Lower lobe of right lung (tissue), 2 donors: ENCODE results near the gene GYG1. TPM values are rescaled to one million over a fixed set of nuclear protein-coding genes. Genes with fewer than 3 reads are reported as not detected.

Experiments
- ATAC-seq, 2 donors: fragments of 200-7000 bp; cut with Tn5 transposase; one replicate each; pipeline ENCODE4 v1.9.1; 2020 to 2022; ENCODE audit warnings: mild to moderate bottlenecking in 2 of 2, moderate library complexity in 2 of 2
- DNase-seq: peaks from one replicate; pipeline ENCODE4 v3.0.0-alpha.2; 2020
- H3K27ac ChIP-seq: fragments of 200-600 bp; one replicate; pipeline ENCODE4 v1.8.0; 2022
- H3K27me3 ChIP-seq: fragments of 200-600 bp; one replicate; pipeline ENCODE4 v1.8.0; 2022; ENCODE audit warnings: low read depth
- H3K36me3 ChIP-seq: fragments of 200-600 bp; one replicate; pipeline ENCODE4 v1.8.0; 2022; ENCODE audit warnings: mild to moderate bottlenecking
- H3K4me1 ChIP-seq: fragments of 200-600 bp; one replicate; pipeline ENCODE4 v1.8.0; 2022
- H3K4me3 ChIP-seq: fragments of 200-600 bp; one replicate; pipeline ENCODE4 v1.8.0; 2022; ENCODE audit warnings: mild to moderate bottlenecking
- H3K9me3 ChIP-seq: fragments of 200-600 bp; one replicate; pipeline ENCODE4 v1.8.0; 2022
- CTCF ChIP-seq: fragments of 200-600 bp; IDR thresholded peaks from one replicate; pipeline ENCODE4 v1.8.0; 2022; ENCODE audit warnings: antibody characterized with exemption, mild to moderate bottlenecking
- intact Hi-C: fragments of 100-400 bp; cut with DNase I; formaldehyde crosslinking; loops from one replicate; pipeline ENCODE4 v1.11.0; 2022
- total RNA-seq: library from RNA; stranded (reverse); fragmentation: NEBNext Ultra II Directional; extraction: Animal tissue kit (Norgen Biotek cat#: 25700); gene quantifications from one replicate; pipeline ENCODE4 v1.2.1, GENCODE V29; 2021
- donor health status: DM: no; HTN: yes; CAD: no; lungs with severe emphysema.

Gene GYG1
- total RNA-seq, 1 donor from 2014 or later: 51.3 TPM

DNA sequence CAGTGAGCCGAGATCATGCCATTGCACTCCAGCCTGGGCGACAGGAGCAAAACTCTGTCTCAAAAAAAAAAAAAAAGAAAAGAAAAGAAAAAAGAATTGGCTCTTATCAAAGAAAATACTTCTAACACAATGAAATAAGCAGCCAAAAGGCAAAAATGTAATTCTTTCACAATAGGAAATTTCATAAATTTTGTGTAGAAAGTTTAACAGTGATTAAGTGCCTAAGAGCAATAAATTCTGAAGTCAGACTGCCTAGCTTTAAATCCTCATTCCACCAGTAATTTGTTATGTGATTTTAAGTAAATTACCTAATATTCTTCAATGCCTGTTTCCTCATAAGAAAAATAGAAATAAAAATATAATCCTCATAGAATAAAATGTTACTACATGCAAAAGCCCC, 70.4 kb downstream of the GYG1 start:
- Histone ChIP-seq H3K36me3 (peaks cover 37% of the 10 kb centered on the region), H3K27ac (no peak overlapping the region), H3K4me1 (no peaks in the 10 kb centered on the region), H3K4me3 (no peak overlapping the region), H3K27me3 (no peaks in the 10 kb centered on the region), H3K9me3 (no peaks in the 10 kb centered on the region)
- no peak for ATAC-seq
- DNase-seq: no peak
- intact Hi-C loops: no loop called here
- TF ChIP-seq CTCF: no peak

- H3K9me3 ChIP-seq: no peaks in the 10 kb centered on the region
- H3K4me3 ChIP-seq: no peak overlapping the region
- DNase-seq (no peak), ATAC-seq (no peak)
- H3K27ac ChIP-seq: no peak overlapping the region
- H3K27me3 ChIP-seq: no peaks in the 10 kb centered on the region
- peaks cover 40% of the 10 kb centered on the region for H3K36me3 ChIP-seq
- intact Hi-C loops: no loop called here
- no peaks in the 10 kb centered on the region for H3K4me1 ChIP-seq
- no peak for TF ChIP-seq CTCF
These were observed 76.5 kb downstream of the GYG1 start for GRCh38 chr3:149067883-149068282.

Other genes with a start within 250 kb of the GYG1 start
- gene CPB1, start 163.7 kb upstream of the GYG1 start, total RNA-seq: 0.83 TPM
- gene CPA3, start 126.2 kb upstream of the GYG1 start, total RNA-seq: 48.6 TPM
- gene HLTF, start 95.0 kb downstream of the GYG1 start, total RNA-seq: 18.5 TPM
- 25.1 TPM for gene HPS3, start 138.1 kb downstream of the GYG1 start, total RNA-seq
- gene CP, start 230.3 kb downstream of the GYG1 start, total RNA-seq: 48.9 TPM